Smooth muscle cell of the umbilical artery (primary cell): Measurements from ENCODE around the gene RABGAP1L. TPM values are rescaled to one million over a fixed set of nuclear protein-coding genes. Genes with fewer than 3 reads are reported as not detected.

Experiments
- total RNA-seq: library from RNA; depleted of rRNA; stranded (reverse); fragments of >200 nt; gene quantifications from 2 replicates; pipeline ENCODE4 v1.2.3, GENCODE V29; 2014

The RABGAP1L gene
- 36.2 and 44.2 TPM in 2 replicates for total RNA-seq

GRCh38 chr1:174159252-174160108 lies at the start of gene RABGAP1L:
Gene RABGAP1L (plus strand): TSS chr1:174159520.

DNA sequence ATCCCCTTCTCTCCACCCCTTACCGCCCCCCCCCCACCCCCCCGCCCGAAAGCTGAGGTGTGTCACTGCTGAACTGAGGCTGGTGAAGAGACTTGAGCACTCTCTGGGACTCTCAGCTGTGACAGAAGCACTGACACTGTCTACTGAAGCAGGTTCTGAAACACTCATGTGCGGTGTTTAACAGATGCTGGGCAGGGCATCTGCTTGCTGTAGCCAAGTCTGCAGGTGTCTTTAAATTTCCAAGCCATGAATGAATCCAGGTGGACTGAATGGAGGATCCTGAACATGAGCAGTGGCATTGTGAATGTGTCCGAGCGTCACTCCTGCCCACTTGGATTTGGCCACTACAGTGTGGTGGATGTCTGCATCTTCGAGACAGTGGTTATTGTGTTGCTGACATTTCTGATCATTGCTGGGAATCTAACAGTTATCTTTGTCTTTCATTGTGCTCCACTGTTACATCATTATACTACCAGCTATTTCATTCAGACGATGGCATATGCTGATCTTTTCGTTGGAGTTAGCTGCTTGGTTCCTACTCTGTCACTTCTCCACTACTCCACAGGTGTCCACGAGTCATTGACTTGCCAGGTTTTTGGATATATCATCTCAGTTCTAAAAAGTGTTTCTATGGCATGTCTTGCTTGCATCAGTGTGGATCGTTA lies 288.7 kb downstream of the RABGAP1L start, which contains the start of gene GPR52:
Gene GPR52 (plus strand): TSS at position 99 of the 665 bp plus-strand sequence. CDS start 148 bp downstream, at position 247.

DNA sequence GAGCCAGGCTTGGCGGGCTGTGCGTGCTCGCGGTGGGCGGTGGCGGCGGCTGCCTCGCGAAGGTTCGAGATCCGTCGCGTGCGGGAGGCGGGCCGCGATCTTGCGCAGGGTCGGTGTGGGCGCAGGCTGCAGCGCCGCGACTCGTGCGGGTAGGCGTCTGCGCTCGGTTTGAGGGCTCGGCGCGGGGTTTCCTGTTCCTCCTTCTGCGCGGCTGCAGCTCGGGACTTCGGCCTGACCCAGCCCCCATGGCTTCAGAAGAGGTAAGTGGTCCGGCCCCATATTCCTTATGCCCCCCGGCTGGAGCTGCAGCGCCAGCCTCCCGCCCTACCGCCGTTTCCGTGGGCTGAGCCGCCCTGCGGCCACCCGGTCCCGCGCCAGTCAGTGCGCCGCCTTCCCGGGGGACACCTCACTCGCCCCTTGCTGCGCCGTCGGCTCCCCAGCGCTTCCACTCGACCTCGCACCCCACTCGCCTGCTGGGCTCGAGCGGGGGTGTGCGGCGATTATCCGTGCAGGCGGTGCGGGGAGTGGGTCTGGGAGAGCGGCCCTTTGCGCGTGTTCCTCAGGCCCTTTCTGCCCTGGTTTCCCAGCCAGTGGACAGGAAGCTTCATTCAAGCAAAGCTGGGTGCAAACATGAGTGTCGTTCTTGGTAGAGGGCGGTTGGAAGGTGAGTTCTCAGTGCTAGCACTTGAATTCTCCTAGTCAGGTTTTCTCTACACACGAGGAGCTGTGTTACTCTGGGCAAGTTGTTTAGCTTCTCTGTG lies 840.8 kb downstream of the RABGAP1L start, which contains the start of gene CACYBP:
Gene CACYBP (plus strand): TSS at position 12 of the 761 bp plus-strand sequence. CDS start 234 bp downstream, at position 246.

DNA sequence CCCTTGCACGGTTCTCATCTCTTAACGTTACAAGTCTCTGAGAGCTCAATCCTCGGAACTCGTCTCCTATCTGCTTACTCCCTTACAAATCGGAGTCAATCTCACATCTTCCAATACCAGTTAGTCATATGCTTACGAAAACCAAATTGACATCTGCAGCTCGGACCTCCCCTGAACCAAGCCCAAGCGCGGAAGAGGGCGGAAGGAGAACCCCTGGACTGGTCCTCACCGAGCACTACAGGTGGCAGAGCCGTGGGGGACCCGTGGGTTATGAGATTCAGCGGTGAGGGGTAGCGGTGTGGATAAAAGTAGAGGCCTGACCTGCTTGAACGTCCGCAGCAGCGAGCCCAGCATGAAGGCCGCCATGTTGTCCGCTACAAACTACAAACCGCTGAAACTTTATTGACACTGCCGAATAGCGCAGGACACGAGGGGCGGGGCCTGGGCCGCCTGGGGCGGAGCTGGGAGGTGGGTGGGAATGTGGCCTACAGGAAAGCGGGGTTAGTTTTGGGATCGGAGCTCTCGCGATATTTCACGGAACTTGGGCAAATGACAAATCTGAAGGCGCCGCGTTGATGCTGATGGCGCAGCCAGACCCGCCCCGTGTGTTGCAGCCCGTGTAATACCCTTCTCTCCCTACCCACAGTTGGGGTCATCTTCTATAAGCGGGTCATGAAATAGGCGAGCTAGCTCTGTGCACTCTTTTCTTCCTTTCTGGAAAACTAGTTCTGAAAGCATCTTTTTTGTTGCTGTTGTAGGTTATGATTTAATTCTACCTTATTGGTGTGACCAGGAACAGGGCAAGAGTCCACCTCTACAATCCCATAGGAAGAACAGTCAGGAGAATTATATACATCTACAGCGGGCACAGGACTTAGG lies 864.0 kb downstream of the RABGAP1L start, which contains the start of gene MRPS14:
Gene MRPS14 (minus strand): TSS at position 383 of the 879 bp plus-strand sequence. CDS start 17 bp downstream, at position 366.

Other genes with a start within 250 kb of the RABGAP1L start
- gene SERPINC1, start 242.2 kb upstream of the RABGAP1L start, total RNA-seq, result 0.30 TPM in 1 of 2 replicates, not detected in the other
- 14.6 and 22.4 TPM in 2 replicates for gene RC3H1, start 137.2 kb upstream of the RABGAP1L start, total RNA-seq